HG02571 (cell line): Measurements from ENCODE around the gene TFB2M.
"Not testable (repeated sequence)": the region's sequence is repeated elsewhere in the genome, so short reads cannot be mapped to it uniquely, and the experiment has no call there.

Source experiments
- ATAC-seq: cut with Tn5 transposase; IDR thresholded peaks from one replicate; pipeline ENCODE4 v1.9.1; 2021; ENCODE audit warnings: mild to moderate bottlenecking, moderate library complexity; ENCODE audit not compliant: unreplicated experiment

Gene TFB2M

GRCh38 chr1:246583056-246583440 lies 17.0 kb upstream of the TFB2M start:
- ATAC-seq, result no peak

- no peak for ATAC-seq
Measured at GRCh38 chr1:246582301-246583055, 16.4 kb upstream of the TFB2M start.

DNA sequence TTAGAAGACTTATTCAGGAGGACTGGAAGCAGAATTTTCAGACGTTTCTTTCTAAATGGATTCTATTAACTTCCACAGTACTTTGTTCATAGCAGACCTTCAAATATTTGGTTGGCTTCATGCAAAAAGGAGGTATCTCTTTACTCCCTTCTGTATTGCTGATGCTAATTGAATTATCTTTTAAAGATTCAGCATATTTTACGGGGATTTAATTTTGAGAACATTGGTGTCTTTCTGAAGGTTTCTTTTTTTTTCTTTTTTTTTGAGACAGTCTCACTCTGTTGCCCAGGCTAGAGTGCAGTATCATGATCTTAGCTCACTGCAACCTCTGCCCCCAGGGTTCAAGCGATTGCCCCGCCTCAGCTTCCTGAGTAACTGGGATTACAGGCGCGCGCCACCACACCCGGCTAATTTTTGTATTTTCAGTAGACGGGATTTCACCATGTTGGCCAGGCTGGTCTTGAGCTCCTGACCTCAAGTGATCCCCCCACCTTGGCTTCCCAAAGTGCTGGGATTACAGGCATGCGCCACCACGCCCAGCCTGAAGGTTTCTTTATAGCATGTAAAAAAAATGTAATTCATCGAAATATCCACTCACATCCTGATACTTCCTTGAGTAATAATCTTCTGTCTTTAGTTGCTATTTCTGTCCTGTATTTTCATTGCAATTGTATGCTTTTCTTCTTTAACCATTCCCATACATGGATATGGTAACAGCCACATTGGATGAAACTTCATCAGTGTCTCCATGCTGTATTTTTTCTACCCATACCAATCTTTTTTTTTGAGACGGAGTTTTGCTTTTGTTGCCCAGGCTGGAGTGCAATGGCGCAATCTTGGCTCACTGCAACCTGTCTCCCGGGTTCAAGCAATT lies 14.7 kb upstream of the TFB2M start:
- no peak for ATAC-seq

- peak; percentile 78 for ATAC-seq
Measured at GRCh38 chr1:246579818-246580217, 13.8 kb upstream of the TFB2M start.

DNA sequence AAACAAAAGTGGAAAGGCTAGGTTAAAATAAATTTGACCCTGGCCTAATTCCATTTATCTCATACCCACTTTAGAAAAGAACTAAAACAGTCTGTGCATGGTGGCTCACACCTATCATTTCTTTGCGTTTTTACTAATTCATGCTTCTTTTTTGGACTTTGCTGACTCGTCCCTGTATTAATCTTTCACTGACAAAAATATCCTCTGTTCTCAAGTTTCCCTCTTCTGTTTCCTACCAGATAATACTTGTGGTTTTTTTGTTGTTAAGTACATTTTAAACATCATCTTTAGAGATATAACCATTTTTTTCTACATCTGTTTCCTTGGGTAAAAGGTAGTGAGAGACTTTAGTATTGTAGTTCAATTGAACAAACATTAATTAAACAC lies 11.7 kb upstream of the TFB2M start:
- ATAC-seq, result no peak

DNA sequence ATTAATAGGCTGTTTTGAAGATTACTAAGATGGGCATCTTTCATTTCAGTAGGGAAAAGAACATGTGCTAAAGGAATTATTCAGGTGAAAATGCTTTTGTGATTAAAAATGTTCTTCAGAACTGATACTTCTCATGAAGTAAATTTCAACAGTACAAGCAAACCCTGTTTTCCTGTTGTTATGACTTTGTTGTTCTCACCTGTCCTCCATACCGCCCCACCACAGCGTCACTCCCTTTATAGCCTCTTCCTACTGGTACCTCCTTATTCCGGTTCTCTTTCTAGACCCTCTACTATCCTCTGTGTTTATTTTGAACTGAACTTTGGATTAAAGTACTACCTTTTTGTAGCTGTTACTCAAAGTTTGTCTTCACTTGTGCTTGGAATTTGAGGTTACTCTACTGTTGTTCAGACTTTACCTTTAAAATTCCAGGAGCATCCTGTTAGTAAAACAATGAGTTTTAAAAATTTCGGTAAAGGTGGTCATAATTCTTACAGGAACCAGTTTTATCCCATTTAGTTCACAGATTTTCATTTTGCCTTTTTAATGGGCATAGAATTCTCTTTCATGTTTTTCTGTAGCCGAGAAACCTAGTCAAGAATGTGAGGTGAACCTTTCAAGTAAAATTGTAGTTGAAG lies 11.1 kb upstream of the TFB2M start:
- ATAC-seq, result no peak

DNA sequence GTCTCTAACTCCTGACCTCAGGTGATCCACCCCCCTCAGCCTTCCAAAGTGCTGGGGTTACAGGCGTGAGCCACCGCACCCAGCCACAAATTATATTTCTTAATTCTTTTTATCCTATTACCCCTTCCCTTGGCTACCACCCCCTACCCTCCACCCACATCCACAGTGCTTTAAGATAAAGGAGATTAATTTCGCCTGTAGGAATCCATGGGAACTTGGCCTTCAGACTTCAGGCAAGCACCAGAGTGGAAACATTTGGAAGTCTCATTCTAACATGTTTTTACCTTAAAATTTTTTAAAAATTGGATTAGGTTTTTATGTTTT lies 10.6 kb upstream of the TFB2M start:
- no peak for ATAC-seq

DNA sequence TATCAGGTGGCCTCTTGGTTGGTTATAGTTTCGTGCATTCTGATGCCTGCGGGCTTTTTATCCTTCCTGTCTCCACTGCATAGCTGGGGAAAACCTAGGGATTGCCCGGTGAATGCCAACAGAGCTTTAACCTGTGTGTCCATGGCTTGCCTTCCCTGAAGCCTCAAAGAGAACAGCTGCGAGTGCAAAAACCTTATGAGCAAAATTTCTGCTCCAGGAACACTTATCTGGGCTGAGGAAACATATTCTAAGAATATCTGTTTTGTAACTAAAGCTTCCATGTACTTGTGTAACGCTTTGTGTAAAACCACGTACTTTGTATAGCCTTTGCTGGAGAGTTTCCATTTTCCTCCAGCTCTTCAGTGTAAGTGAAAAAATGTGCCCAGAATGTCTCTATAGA lies 7.4 kb upstream of the TFB2M start:
- no peak for ATAC-seq

DNA sequence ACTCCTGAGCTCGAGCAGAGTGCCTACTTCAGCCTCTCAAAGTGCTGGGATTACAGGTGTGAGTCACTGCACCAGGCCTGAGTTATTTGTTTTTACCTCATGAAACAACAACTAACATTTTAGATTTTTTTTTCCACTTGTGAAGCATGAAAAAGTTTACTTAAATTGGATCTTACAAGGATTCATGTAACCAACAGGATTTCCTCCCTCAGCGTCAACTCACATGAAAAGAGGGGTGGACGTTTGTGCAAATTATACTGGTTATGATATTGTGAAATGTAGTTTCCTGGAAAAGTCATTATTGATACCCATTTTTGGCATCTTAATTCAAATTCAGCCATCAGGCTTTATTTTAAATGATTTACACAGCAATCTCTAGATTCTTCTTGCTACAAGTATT lies 6.7 kb upstream of the TFB2M start:
- ATAC-seq, result no peak

- ATAC-seq, result no peak
Measured at GRCh38 chr1:246571953-246572352, 5.9 kb upstream of the TFB2M start.

DNA sequence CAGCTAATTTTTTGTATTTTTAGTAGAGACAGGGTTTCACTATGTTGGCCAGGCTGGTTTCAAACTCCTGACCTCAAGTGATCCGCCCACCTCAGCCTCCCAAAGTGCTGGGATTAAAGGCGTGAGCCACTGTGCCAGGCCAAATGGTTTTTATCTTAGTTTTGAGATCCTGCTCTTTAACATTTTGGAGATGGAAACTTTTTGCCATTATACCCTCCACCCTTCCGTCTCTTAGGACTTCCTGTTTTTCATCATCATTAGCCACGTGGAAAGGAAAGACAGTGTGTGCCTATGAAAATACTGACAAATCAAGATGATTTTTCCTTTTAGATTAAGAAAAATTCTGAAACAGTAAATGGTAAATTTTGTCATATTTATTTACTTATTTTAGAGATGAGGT lies 5.2 kb upstream of the TFB2M start:
- ATAC-seq, result not testable (repeated sequence)

DNA sequence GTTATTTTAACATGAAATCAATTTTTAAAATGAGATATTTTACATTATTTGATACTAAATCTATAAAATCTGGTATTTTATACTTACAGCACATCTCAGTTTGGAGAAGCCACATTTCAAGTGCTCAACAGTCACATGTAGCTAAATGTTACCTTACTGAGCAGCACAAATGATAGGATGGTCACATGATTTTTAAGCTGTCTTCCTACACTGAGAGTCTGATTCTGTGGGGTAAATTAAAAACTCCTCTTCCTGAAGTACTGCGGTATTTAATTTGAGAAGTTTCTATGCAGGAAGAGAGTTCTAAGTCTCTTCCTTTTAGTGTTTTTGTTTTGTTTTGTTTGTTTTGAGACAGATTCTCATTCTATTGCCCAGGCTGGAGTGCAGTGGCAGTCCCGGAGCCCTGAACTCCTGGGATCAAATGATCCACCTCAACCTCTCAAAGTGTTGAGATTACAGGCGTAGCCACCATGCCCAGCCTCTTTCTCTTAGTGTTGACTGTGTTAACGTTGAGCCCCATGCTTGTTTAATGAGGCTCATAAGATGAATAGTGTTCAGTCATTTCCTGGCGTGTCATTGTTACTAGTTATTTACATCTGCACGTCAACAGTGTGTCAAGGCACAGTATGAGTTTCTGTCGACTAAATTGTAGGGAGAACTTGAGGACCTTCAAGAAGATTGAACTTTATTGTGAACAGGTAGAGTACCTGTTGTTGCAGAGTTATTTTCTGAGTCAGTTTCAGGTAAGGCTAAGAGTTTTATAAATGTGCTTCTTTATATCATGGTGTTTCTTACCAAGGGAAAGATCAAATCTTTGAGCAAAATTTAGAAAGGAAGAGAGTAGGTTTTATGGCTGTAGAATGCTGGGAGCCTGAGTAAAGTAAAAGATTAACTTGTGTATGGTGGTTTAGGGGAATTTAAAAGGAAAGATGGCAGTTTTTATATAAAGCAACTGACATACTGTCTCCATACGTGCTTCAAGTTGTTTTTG lies 3.5 kb upstream of the TFB2M start:
- no peak for ATAC-seq

GRCh38 chr1:246567646-246568235 lies 1.7 kb upstream of the TFB2M start:
- no peak for ATAC-seq

GRCh38 chr1:246566813-246567645 lies 968 bp upstream of the TFB2M start:
- ATAC-seq, result peak; percentile 21

- peak; percentile 0 for ATAC-seq
Measured at GRCh38 chr1:246565751-246566127, 322 bp downstream of the TFB2M start.

DNA sequence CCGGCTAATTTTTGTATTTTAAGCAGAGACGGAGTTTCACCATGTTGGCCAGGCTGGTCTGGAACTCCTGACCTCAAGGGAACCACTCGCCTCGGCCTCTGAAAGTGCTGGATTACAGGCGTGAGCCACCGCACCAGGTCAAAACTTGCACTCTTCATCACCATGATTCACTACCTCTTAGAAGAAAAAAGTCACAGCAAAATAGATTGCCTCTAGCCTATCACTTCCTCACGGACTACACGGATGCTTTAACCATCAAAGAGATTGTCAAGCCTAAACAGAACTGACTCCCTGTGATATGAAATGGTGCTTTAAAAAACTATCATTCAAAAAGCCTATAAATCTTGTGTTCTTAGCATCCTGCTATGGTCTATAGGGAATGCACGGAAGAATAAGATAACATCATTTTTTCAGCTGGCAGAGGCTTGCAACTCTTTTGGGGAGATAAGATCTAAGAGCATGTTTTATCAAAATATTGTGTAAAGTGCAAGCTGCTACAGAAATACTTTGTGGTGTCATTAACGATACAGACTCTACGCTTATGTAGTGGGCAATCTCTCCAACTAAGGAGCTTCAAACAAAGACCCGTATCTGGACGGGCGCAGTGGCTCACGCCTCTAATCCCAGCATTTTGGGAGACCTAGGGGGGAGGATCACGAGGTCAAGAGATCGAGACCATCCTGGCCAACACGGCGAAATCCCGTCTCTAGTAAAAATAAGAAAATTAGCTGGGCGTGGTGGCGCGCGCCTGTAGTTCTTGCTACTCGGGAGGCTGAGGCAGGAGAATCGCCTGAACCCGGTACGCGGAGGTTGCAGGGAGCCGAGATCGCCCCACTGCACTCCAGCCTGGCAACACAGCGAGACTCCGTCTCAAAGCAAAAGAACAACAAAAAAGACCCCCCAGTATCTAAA lies 966 bp downstream of the TFB2M start:
- ATAC-seq, result no peak

GRCh38 chr1:246560833-246561232 lies 5.2 kb downstream of the TFB2M start:
- not testable (repeated sequence) for ATAC-seq

- ATAC-seq, result no peak
Measured at GRCh38 chr1:246559310-246559709, 6.8 kb downstream of the TFB2M start.
